ENCODE measurements around the gene AXL. TPM values are rescaled to one million over a fixed set of nuclear protein-coding genes. Genes with fewer than 3 reads are reported as not detected.

The AXL gene
- total and polyA plus RNA-seq, 2 donors (not counting 3 experiments of a cell fraction or from before 2014, with no cell fraction given) = 86.9 to 172 TPM

GRCh38 chr19:41309180-41310032, 90.4 kb downstream of the AXL start:
- DNase-seq (ENCODE audit: low read depth, low spot score) = peak; percentile 33
- peaks cover 15 to 29% of the 10 kb centered on the region in 2 experiments for H3K36me3 ChIP-seq (ENCODE audit: control insufficient read depth in 2 of 2, extremely low read depth in 1 of 2, insufficient read depth in 2 of 2, low read length in 2 of 2)

More at GRCh38 chr19:41309180-41310032, 90.4 kb downstream of the AXL start:
- peak overlapping the region; percentile 71 to 97 (median 81) for H3K4me3 ChIP-seq (replicated peaks in 1 of 3; ENCODE audit: insufficient read depth in 1 of 3, low read depth in 1 of 3, low read length in 3 of 3)
- H3K79me2 ChIP-seq (ENCODE audit: control insufficient read depth, insufficient read depth, low read length) = peaks cover 34% of the 10 kb centered on the region
- no peaks in the 10 kb centered on the region for H3K9me3 ChIP-seq (replicated peaks; ENCODE audit: control insufficient read depth, insufficient read depth, low read length)
- ChIA-PET CTCF (interaction anchor here (0.6 to 4.1 kb wide), 28 partner anchors 11 to 261 kb away, joined by 3 to 62 read pairs (median 4); partner anchors contain the start of genes B9D2, DMAC2, HNRNPUL1 and TGFB1), POLR2A (interaction anchor here (0.5 to 0.7 kb wide), 2 partner anchors 12 to 105 kb away, joined by 5 to 7 read pairs; no protein-coding TSS in a partner anchor)
- no peaks in the 10 kb centered on the region for H3K27me3 ChIP-seq (ENCODE audit: control insufficient read depth in 2 of 2, insufficient read depth in 2 of 2, low read length in 2 of 2)
- peaks cover 42% of the 10 kb centered on the region for H3K4me1 ChIP-seq (ENCODE audit: control insufficient read depth, extremely low read depth, insufficient read depth, low read length)
- intact Hi-C loops (cut with micrococcal nuclease) (loop anchor here (1.0 to 5.0 kb wide), 5 partner anchors 43 to 263 kb away; no protein-coding TSS in a partner anchor), dilution Hi-C loops (cut with MboI; ENCODE audit: extremely low pct_ligation_motif_present, low sequenced_read_pairs) (no loop called here)
- no peaks in the 10 kb centered on the region for H4K20me1 ChIP-seq (replicated peaks; ENCODE audit: control insufficient read depth, extremely low read depth, insufficient read depth, low read length)
- BruUV-seq (replicated peaks) = TSS peak; percentile 64
- H2AFZ ChIP-seq (ENCODE audit: low read depth, low read length) = peak overlapping the region; percentile 51
- no peaks in the 10 kb centered on the region for H3K9me1 ChIP-seq (replicated peaks; ENCODE audit: control insufficient read depth, extremely low read depth, insufficient read depth, low read length)
- TF ChIP-seq GATA2 (IDR thresholded peaks at IDR 0.05; ENCODE audit: insufficient read depth, insufficient read length, low read depth, low read length) (no peak), POLR2A (IDR thresholded peaks at IDR 0.05; ENCODE audit: low read depth, low read length) (no peak), POLR2AphosphoS5 (IDR thresholded peaks at IDR 0.05; ENCODE audit: insufficient read depth, low read depth, low read length) (no peak), CTCF (IDR thresholded peaks at IDR 0.05; ENCODE audit: extremely low read depth in 1 of 2, insufficient read depth in 1 of 2, low read depth in 1 of 2, low read length in 2 of 2) (no peak), MYC (IDR thresholded peaks at IDR 0.05; ENCODE audit: low read depth, low read length) (no peak), EZH2 (IDR thresholded peaks at IDR 0.05; ENCODE audit: borderline replicate concordance, low read depth, low read length, severe bottlenecking) (no peak), MAX (IDR thresholded peaks at IDR 0.05; ENCODE audit: insufficient read depth, insufficient read length) (no peak), FOS (IDR thresholded peaks at IDR 0.05; ENCODE audit: borderline replicate concordance, insufficient read depth, low read length) (no peak), JUN (IDR thresholded peaks at IDR 0.05; ENCODE audit: borderline replicate concordance, insufficient read depth, insufficient read length, low read depth) (no peak)
- no peak for FAIRE-seq
- peak overlapping the region; percentile 57 for H3K27ac ChIP-seq (ENCODE audit: insufficient read depth, low read depth, low read length)
- H3K9ac ChIP-seq (replicated peaks; ENCODE audit: extremely low read depth, insufficient read depth, low read length) = peak overlapping the region; percentile 83
- peak overlapping the region; percentile 95 for H3K4me2 ChIP-seq (ENCODE audit: insufficient read depth, low read length)

Data from endothelial cell of umbilical vein (primary cell).